Smooth muscle cell (in vitro differentiated cells): ENCODE measurements around the gene GAB4. TPM values are rescaled to one million over a fixed set of nuclear protein-coding genes. Genes with fewer than 3 reads are reported as not detected.

Experiments
- DNase-seq: peaks from one replicate; lab custom pipeline; 2025; ENCODE audit not compliant: unreplicated experiment; lab: John Stamatoyannopoulos, UW
- H2AFZ ChIP-seq: fragments of 200-600 bp; sonication (generic); 2 replicates; pipeline ENCODE4 v1.6.0; 2016; ENCODE audit warnings: antibody characterized with exemption, low read depth, mild to moderate bottlenecking
- H3F3A ChIP-seq: fragments of 200-600 bp; sonication (generic); 2 replicates; pipeline ENCODE4 v1.6.0; 2017; ENCODE audit warnings: antibody characterized with exemption, low read depth
- H3K27ac ChIP-seq: fragments of 200-600 bp; sonication (generic); 2 replicates; pipeline ENCODE4 v1.5.1; 2016; ENCODE audit warnings: low read depth, mild to moderate bottlenecking
- H3K27me3 ChIP-seq: fragments of 200-600 bp; sonication (generic); 2 replicates; pipeline ENCODE4 v1.6.1; 2016; ENCODE audit warnings: low read depth, mild to moderate bottlenecking
- H3K36me3 ChIP-seq: fragments of 200-600 bp; sonication (generic); 2 replicates; pipeline ENCODE4 v1.5.1; 2016; ENCODE audit warnings: low read depth
- H3K4me1 ChIP-seq: fragments of 200-600 bp; sonication (generic); 2 replicates; pipeline ENCODE4 v1.5.1; 2016; ENCODE audit warnings: low read depth
- H3K4me2 ChIP-seq: fragments of 200-600 bp; sonication (generic); 2 replicates; pipeline ENCODE4 v1.6.0; 2016; ENCODE audit warnings: mild to moderate bottlenecking
- H3K4me3 ChIP-seq: fragments of 200-600 bp; sonication (generic); 2 replicates; pipeline ENCODE4 v1.5.1; 2016; ENCODE audit warnings: mild to moderate bottlenecking
- H3K79me2 ChIP-seq: fragments of 200-600 bp; sonication (generic); 2 replicates; pipeline ENCODE4 v1.6.0; 2016; ENCODE audit warnings: low read depth, mild to moderate bottlenecking
- H3K9ac ChIP-seq: fragments of 200-600 bp; sonication (generic); 2 replicates; pipeline ENCODE4 v1.6.0; 2016; ENCODE audit warnings: low read depth
- H3K9me3 ChIP-seq: fragments of 200-600 bp; sonication (generic); replicated peaks from 2 replicates; pipeline ENCODE4 v1.5.1; 2016; ENCODE audit warnings: low read depth
- H4K20me1 ChIP-seq: fragments of 200-600 bp; sonication (generic); 2 replicates; pipeline ENCODE4 v1.6.0; 2016; ENCODE audit warnings: low read depth
- CTCF ChIP-seq: fragments of 200-600 bp; sonication (generic); IDR thresholded peaks from 2 replicates; pipeline ENCODE4 v1.5.1; 2017; ENCODE audit warnings: borderline replicate concordance, mild to moderate bottlenecking, antibody characterized with exemption; ENCODE audit not compliant: insufficient read depth, poor library complexity, severe bottlenecking
- WGBS: methylation state at CpG from one replicate; pipeline ENCODE4 v1.1.7; 2016; ENCODE audit warnings: low lambda C conversion rate; 5-methylcytosine and 5-hydroxymethylcytosine counted together
- polyA plus RNA-seq: library from polyadenylated mRNA; unstranded; fragments of >200 nt; fragmentation: Nextera tagmentation; extraction: Ambion mirVana; gene quantifications from 2 replicates; pipeline ENCODE4 v1.2.1, GENCODE V29; 2016
- total RNA-seq: library from RNA; depleted of rRNA; stranded (reverse); fragments of >200 nt; gene quantifications from 2 replicates; pipeline ENCODE4 v1.2.3, GENCODE V29; 2014

Gene GAB4
- total and polyA plus RNA-seq, 2 experiments from 2014 or later = not detected

- Histone ChIP-seq H3F3A (no peaks in the 10 kb centered on the region), H3K36me3 (no peaks in the 10 kb centered on the region), H3K9ac (no peak overlapping the region), H2AFZ (no peak overlapping the region), H3K79me2 (no peaks in the 10 kb centered on the region), H3K4me1 (no peaks in the 10 kb centered on the region), H3K27ac (no peak overlapping the region), H3K9me3 (no peaks in the 10 kb centered on the region), H3K4me2 (no peak overlapping the region), H3K4me3 (no peak overlapping the region), H4K20me1 (no peaks in the 10 kb centered on the region), H3K27me3 (no peaks in the 10 kb centered on the region)
- TF ChIP-seq CTCF = no peak
- DNase-seq = no peak
- WGBS = 87% methylated on average over 14 of the region's 14 CpGs
Observed at GRCh38 chr22:16961477-16962186, 46.4 kb downstream of the GAB4 start.

GRCh38 chr22:16960884-16961249 lies 47.2 kb downstream of the GAB4 start:
- Histone ChIP-seq H3K4me1 (no peaks in the 10 kb centered on the region), H3K4me2 (no peak overlapping the region), H2AFZ (no peak overlapping the region), H4K20me1 (no peaks in the 10 kb centered on the region), H3K27ac (no peak overlapping the region), H3K36me3 (no peaks in the 10 kb centered on the region), H3K27me3 (no peaks in the 10 kb centered on the region), H3K79me2 (no peaks in the 10 kb centered on the region), H3F3A (no peaks in the 10 kb centered on the region), H3K9me3 (no peaks in the 10 kb centered on the region), H3K9ac (no peak overlapping the region), H3K4me3 (no peak overlapping the region)
- WGBS = 68% methylated on average over 4 of the region's 4 CpGs
- DNase-seq = no peak
- no peak for TF ChIP-seq CTCF

DNA sequence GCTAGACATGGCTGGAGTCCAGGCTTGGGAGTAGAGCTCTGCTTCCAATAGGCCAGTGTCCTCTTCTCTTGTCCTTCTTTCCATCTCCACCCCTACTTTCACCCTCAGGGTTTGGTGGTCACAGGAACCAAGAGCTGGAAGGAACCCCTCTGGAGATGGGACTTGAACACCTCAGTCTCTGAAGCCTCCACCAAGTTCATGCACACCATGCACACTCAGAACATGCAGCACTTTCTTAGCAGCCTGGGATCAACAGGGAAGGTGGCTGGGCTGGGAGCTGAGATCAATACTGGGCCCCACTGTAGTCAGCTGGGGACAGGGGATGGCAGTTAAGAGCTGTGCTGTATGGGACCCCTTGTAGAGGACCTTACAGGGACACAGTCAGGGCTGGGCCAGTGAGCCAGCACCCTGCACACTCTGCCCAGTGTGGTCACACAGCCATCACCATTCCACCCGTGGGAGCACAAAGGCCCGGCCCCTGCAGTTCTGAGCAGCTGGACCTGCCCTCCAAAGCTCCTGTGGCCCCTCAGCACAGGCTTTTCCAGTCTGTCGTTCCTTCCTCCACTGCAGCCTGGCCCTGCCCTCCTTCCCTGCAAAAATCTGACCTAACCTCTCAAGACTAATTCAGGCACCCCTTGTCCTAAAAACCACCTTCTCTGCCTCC lies 47.7 kb downstream of the GAB4 start:
- Histone ChIP-seq H3K4me2 (no peak overlapping the region), H3K79me2 (no peaks in the 10 kb centered on the region), H3K4me1 (no peaks in the 10 kb centered on the region), H3K9me3 (no peaks in the 10 kb centered on the region), H3K27me3 (no peaks in the 10 kb centered on the region), H3K9ac (no peak overlapping the region), H4K20me1 (no peaks in the 10 kb centered on the region), H3F3A (no peaks in the 10 kb centered on the region), H3K36me3 (no peaks in the 10 kb centered on the region), H3K27ac (no peak overlapping the region), H2AFZ (no peak overlapping the region), H3K4me3 (no peak overlapping the region)
- TF ChIP-seq CTCF = no peak
- WGBS = 87% methylated on average over 3 of the region's 3 CpGs
- DNase-seq = no peak
